H9 (cell line): ENCODE data around the gene CMYA5. TPM values are rescaled to one million over a fixed set of nuclear protein-coding genes. Genes with fewer than 3 reads are reported as not detected.

Source experiments
- DNase-seq: peaks from one replicate; pipeline ENCODE4 v3.0.0-alpha.2; 2017
- H2AFZ ChIP-seq: one replicate; pipeline ENCODE4 v1.6.1; 2013; ENCODE audit warnings: mild to moderate bottlenecking, low read length, control low read depth, moderate library complexity
- H2AK5ac ChIP-seq: 2 replicates; pipeline ENCODE4 v1.6.1; 2013; ENCODE audit warnings: low read length, control low read depth, mixed read lengths; ENCODE audit not compliant: insufficient read length
- H2BK120ac ChIP-seq: one replicate; pipeline ENCODE4 v1.6.1; 2013; ENCODE audit warnings: low read depth, mild to moderate bottlenecking, low read length, control low read depth, inconsistent platforms; ENCODE audit not compliant: poor library complexity, severe bottlenecking
- H2BK12ac ChIP-seq: 2 replicates; pipeline ENCODE4 v1.6.1; 2013; ENCODE audit warnings: low read length, control low read depth, mixed read lengths, low read depth; ENCODE audit not compliant: insufficient read length
- H2BK15ac ChIP-seq: 2 replicates; pipeline ENCODE4 v1.6.1; 2013; ENCODE audit warnings: low read depth, low read length, control low read depth
- H2BK20ac ChIP-seq: one replicate; pipeline ENCODE4 v1.6.1; 2013; ENCODE audit warnings: low read depth, mild to moderate bottlenecking, low read length, control low read depth, inconsistent platforms; ENCODE audit not compliant: poor library complexity, severe bottlenecking
- H2BK5ac ChIP-seq: 2 replicates; pipeline ENCODE4 v1.6.1; 2013; ENCODE audit warnings: low read length, control low read depth, mixed read lengths; ENCODE audit not compliant: insufficient read length
- H3K14ac ChIP-seq: 2 replicates; pipeline ENCODE4 v1.6.1; 2013; ENCODE audit warnings: low read length, control low read depth; ENCODE audit not compliant: insufficient read depth
- H3K18ac ChIP-seq: 2 replicates; pipeline ENCODE4 v1.6.1; 2013; ENCODE audit warnings: low read depth, mild to moderate bottlenecking, mixed read lengths, low read length, control low read depth; ENCODE audit not compliant: insufficient read length
- H3K23ac ChIP-seq: 2 replicates; pipeline ENCODE4 v1.6.1; 2013; ENCODE audit warnings: low read length, control low read depth, mixed read lengths, low read depth; ENCODE audit not compliant: insufficient read length
- H3K23me2 ChIP-seq: 2 replicates; pipeline ENCODE4 v1.6.1; 2013; ENCODE audit warnings: low read depth, mild to moderate bottlenecking, mixed read lengths, low read length, control low read depth; ENCODE audit not compliant: insufficient read length, poor library complexity, severe bottlenecking
- H3K27ac ChIP-seq: 2 replicates; pipeline ENCODE4 v1.5.1; 2013; ENCODE audit warnings: low read length, control low read depth, mixed read lengths, low read depth; ENCODE audit not compliant: insufficient read length
- H3K27me3 ChIP-seq: 2 replicates; pipeline ENCODE4 v1.6.1; 2013; ENCODE audit warnings: low read length, control low read depth, inconsistent platforms; ENCODE audit not compliant: insufficient read depth
- H3K4ac ChIP-seq: 2 replicates; pipeline ENCODE4 v1.6.1; 2013; ENCODE audit warnings: low read depth, mild to moderate bottlenecking, control low read depth, inconsistent platforms, low read length, moderate library complexity
- H3K4me1 ChIP-seq: 2 replicates; pipeline ENCODE4 v1.6.1; 2013; ENCODE audit warnings: low read length, control low read depth, inconsistent platforms; ENCODE audit not compliant: insufficient read depth
- H3K4me2 ChIP-seq: 2 replicates; pipeline ENCODE4 v1.6.1; 2013; ENCODE audit warnings: low read length, control low read depth, mixed read lengths; ENCODE audit not compliant: insufficient read length, insufficient read depth
- H3K56ac ChIP-seq: 2 replicates; pipeline ENCODE4 v1.6.1; 2013; ENCODE audit warnings: low read depth, mild to moderate bottlenecking, mixed read lengths, low read length, control low read depth; ENCODE audit not compliant: insufficient read length
- H3K79me1 ChIP-seq: 2 replicates; pipeline ENCODE4 v1.6.1; 2013; ENCODE audit warnings: low read depth, mild to moderate bottlenecking, moderate library complexity, low read length, control low read depth, inconsistent platforms; ENCODE audit not compliant: insufficient read depth, poor library complexity, severe bottlenecking
- H3K79me2 ChIP-seq: 2 replicates; pipeline ENCODE4 v1.6.1; 2013; ENCODE audit warnings: low read length, control low read depth, inconsistent platforms; ENCODE audit not compliant: insufficient read depth
- H3K9ac ChIP-seq: 2 replicates; pipeline ENCODE4 v1.6.1; 2013; ENCODE audit warnings: low read length, control low read depth, mixed read lengths; ENCODE audit not compliant: insufficient read length; ENCODE audit errors: extremely low read depth
- H3K9me3 ChIP-seq: one replicate; pipeline ENCODE4 v1.6.1; 2013; ENCODE audit warnings: low read depth, low read length, inconsistent platforms; ENCODE audit not compliant: control insufficient read depth
- H3T11ph ChIP-seq: one replicate; pipeline ENCODE4 v1.6.1; 2013; ENCODE audit warnings: mild to moderate bottlenecking, low read length, control low read depth, inconsistent platforms
- H4K20me1 ChIP-seq: one replicate; pipeline ENCODE4 v1.6.1; 2013; ENCODE audit not compliant: control insufficient read depth, insufficient read length, insufficient read depth
- H4K5ac ChIP-seq: 2 replicates; pipeline ENCODE4 v1.6.1; 2013; ENCODE audit warnings: low read depth, mild to moderate bottlenecking, mixed read lengths, low read length, control low read depth; ENCODE audit not compliant: insufficient read length
- H4K8ac ChIP-seq: replicated peaks from 2 replicates; pipeline ENCODE4 v1.6.1; 2013; ENCODE audit warnings: low read length, control low read depth, mixed read lengths, low read depth; ENCODE audit not compliant: insufficient read length
- H4K91ac ChIP-seq: 2 replicates; pipeline ENCODE4 v1.6.1; 2013; ENCODE audit warnings: low read depth, mild to moderate bottlenecking, moderate library complexity, mixed read lengths, low read length, control low read depth; ENCODE audit not compliant: insufficient read length
- H3K27ac Mint-ChIP-seq, 3 experiments: 2 replicates in 2 of 3; 3 replicates in 1 of 3; pipeline ENCODE4 v1.8.0; 2020 to 2021; ENCODE audit warnings: mixed read lengths in 3 of 3, mild to moderate bottlenecking in 1 of 3, moderate library complexity in 1 of 3
- H3K27me3 Mint-ChIP-seq: 2 replicates; pipeline ENCODE4 v1.8.0; 2021; ENCODE audit warnings: low read depth, mild to moderate bottlenecking, moderate library complexity, mixed read lengths
- H3K36me3 Mint-ChIP-seq, 3 experiments: 2 replicates in 2 of 3; 3 replicates in 1 of 3; pipeline ENCODE4 v1.8.0; 2020 to 2021; ENCODE audit warnings: low read depth in 3 of 3, mixed read lengths in 3 of 3; ENCODE audit not compliant: insufficient read depth in 1 of 3
- H3K4me1 Mint-ChIP-seq, 2 experiments: 2 replicates each; pipeline ENCODE4 v1.8.0; 2020; ENCODE audit warnings: mixed read lengths in 2 of 2
- H3K4me3 Mint-ChIP-seq, 2 experiments: 2 replicates in 1 of 2; 3 replicates in 1 of 2; pipeline ENCODE4 v1.8.0; 2020 to 2021; ENCODE audit warnings: mild to moderate bottlenecking in 2 of 2, mixed read lengths in 2 of 2, moderate library complexity in 1 of 2
- H3K9me3 Mint-ChIP-seq, 2 experiments: 2 replicates in 1 of 2; 3 replicates in 1 of 2; pipeline ENCODE4 v1.8.0; 2020; ENCODE audit warnings: mild to moderate bottlenecking in 2 of 2, mixed read lengths in 2 of 2, moderate library complexity in 1 of 2
- WGBS: extraction: QIAGEN DNeasy Blood & Tissue Kit; methylation state at CpG from one replicate; pipeline ENCODE4 v1.1.7; 2013; ENCODE audit warnings: missing lambda C conversion rate, low lambda C conversion rate, mixed read lengths; ENCODE audit not compliant: insufficient read length; ENCODE audit errors: extremely low coverage; 5-methylcytosine and 5-hydroxymethylcytosine counted together
- total RNA-seq: library from RNA; stranded (reverse); gene quantifications from 2 replicates; pipeline ENCODE4 v1.2.1, GENCODE V29; 2021
- TF ChIP-seq, protein P1 (sequence below): fragments of 200-600 bp; sonication (generic); conservative IDR thresholded peaks from 3 replicates; pipeline ENCODE4 v1.8.0; 2021; ENCODE audit warnings: antibody characterized with exemption, mild to moderate bottlenecking

Gene CMYA5
- total RNA-seq, 1 experiment from 2014 or later: 1.8 TPM

DNA sequence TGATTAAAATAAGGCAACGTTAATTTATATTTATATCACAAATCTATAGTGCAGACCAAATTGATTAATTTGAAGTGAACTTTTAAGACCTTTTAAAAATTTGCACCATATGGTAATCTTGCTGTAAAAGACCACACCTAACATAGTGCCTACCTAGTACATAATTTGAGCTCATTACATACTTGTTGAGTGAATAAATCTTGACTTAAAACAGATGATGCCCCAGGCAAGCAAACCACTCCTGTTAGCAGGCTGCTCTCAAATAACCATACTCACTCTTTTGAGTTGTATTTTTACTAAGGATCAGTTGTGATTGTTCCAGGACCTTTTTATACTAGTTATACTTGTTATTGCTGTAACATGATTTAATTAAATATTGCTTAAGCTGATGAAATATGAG lies 27.2 kb downstream of the CMYA5 start:
- Mint-ChIP-seq H3K27me3 (no peaks in the 10 kb centered on the region), H3K27ac (no peak overlapping the region), H3K4me3 (no peak overlapping the region), H3K36me3 (peaks cover 0 to 19% (median 13%) of the 10 kb centered on the region in 3 experiments; a peak in 6 of 7 replicates), H3K9me3 (peaks cover 19% of the 10 kb centered on the region in 2 experiments), H3K4me1 (no peaks in the 10 kb centered on the region)
- Histone ChIP-seq H2AFZ (no peak overlapping the region), H3K27me3 (no peaks in the 10 kb centered on the region), H4K91ac (no peak overlapping the region), H3T11ph (no peak overlapping the region), H2BK20ac (no peak overlapping the region), H3K4me1 (no peaks in the 10 kb centered on the region), H3K9me3 (peaks cover 6% of the 10 kb centered on the region), H3K56ac (no peak overlapping the region), H3K4ac (no peak overlapping the region), H3K9ac (no peak overlapping the region), H2BK120ac (no peak overlapping the region), H3K18ac (no peak overlapping the region), H3K4me2 (no peak overlapping the region), H2BK12ac (no peak overlapping the region), H3K23ac (no peak overlapping the region), H4K20me1 (no peaks in the 10 kb centered on the region), H2BK5ac (no peak overlapping the region), H4K8ac (no peak overlapping the region), H3K27ac (no peak overlapping the region), H3K79me1 (no peaks in the 10 kb centered on the region), H2AK5ac (no peak overlapping the region), H2BK15ac (no peak overlapping the region), H3K14ac (no peak overlapping the region), H3K79me2 (no peaks in the 10 kb centered on the region), H4K5ac (no peak overlapping the region), H3K23me2 (no peaks in the 10 kb centered on the region)
- DNase-seq: no peak
- no CpG with 5 or more reads among the region's 1 CpG for WGBS
- TF ChIP-seq, protein P1, sequence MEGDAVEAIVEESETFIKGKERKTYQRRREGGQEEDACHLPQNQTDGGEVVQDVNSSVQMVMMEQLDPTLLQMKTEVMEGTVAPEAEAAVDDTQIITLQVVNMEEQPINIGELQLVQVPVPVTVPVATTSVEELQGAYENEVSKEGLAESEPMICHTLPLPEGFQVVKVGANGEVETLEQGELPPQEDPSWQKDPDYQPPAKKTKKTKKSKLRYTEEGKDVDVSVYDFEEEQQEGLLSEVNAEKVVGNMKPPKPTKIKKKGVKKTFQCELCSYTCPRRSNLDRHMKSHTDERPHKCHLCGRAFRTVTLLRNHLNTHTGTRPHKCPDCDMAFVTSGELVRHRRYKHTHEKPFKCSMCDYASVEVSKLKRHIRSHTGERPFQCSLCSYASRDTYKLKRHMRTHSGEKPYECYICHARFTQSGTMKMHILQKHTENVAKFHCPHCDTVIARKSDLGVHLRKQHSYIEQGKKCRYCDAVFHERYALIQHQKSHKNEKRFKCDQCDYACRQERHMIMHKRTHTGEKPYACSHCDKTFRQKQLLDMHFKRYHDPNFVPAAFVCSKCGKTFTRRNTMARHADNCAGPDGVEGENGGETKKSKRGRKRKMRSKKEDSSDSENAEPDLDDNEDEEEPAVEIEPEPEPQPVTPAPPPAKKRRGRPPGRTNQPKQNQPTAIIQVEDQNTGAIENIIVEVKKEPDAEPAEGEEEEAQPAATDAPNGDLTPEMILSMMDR: no peak
